ENCODE measurements around the gene ASPM.
"Not testable (repeated sequence)": the region's sequence is repeated elsewhere in the genome, so short reads cannot be mapped to it uniquely, and the experiment has no call there.

ASPM gene

DNA sequence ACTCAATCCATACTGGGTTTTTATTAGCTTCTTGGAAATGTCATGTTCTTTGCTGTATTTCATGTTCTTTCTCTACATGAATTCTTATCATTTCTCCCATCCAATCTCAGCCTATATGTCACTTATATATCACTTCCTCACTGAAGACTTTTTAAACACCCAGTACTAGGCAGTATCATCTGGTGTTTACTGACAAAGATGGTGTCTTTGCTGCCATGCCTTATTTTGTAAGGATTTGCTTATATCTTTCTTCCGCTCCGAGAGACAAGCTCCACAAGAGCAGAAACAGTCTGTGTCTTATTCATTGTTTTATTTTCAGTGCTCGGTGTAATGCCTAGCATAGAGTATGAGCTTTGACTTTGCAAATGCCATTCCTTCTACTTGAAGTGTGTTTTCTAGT, 109.6 kb downstream of the ASPM start:
- DNase-seq (ENCODE audit: low read depth) = no peak

GRCh38 chr1:197034631-197035339, 111.7 kb downstream of the ASPM start:
- not testable (repeated sequence) for H3K4me3 ChIP-seq (ENCODE audit: low read depth, low read length); DNase-seq (ENCODE audit: low read depth)

More for the DNA sequence above, 109.6 kb downstream of the ASPM start:
- TF ChIP-seq POLR2A (IDR thresholded peaks at IDR 0.05; ENCODE audit: extremely low read depth, insufficient read length) (no peak), MYC (IDR thresholded peaks at IDR 0.05; ENCODE audit: low read depth, low read length) (no peak)
- TF ChIP-seq, protein P1, sequence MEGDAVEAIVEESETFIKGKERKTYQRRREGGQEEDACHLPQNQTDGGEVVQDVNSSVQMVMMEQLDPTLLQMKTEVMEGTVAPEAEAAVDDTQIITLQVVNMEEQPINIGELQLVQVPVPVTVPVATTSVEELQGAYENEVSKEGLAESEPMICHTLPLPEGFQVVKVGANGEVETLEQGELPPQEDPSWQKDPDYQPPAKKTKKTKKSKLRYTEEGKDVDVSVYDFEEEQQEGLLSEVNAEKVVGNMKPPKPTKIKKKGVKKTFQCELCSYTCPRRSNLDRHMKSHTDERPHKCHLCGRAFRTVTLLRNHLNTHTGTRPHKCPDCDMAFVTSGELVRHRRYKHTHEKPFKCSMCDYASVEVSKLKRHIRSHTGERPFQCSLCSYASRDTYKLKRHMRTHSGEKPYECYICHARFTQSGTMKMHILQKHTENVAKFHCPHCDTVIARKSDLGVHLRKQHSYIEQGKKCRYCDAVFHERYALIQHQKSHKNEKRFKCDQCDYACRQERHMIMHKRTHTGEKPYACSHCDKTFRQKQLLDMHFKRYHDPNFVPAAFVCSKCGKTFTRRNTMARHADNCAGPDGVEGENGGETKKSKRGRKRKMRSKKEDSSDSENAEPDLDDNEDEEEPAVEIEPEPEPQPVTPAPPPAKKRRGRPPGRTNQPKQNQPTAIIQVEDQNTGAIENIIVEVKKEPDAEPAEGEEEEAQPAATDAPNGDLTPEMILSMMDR (IDR thresholded peaks at IDR 0.05; ENCODE audit: low read depth, low read length) = no peak
- TF ChIP-seq, protein P2, sequence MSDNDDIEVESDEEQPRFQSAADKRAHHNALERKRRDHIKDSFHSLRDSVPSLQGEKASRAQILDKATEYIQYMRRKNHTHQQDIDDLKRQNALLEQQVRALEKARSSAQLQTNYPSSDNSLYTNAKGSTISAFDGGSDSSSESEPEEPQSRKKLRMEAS (IDR thresholded peaks at IDR 0.05; ENCODE audit: low read depth, low read length) = no peak
- no peak overlapping the region for H3K4me3 ChIP-seq (ENCODE audit: low read depth, low read length)

All from NB4 (cell line).